ENCODE results near the gene SASS6. TPM values are rescaled to one million over a fixed set of nuclear protein-coding genes. Genes with fewer than 3 reads are reported as not detected.
"Not testable (repeated sequence)": the region's sequence is repeated elsewhere in the genome, so short reads cannot be mapped to it uniquely, and the experiment has no call there.

SASS6 gene
- polyA plus RNA-seq, 5 donors = 5.6 to 13.4 (median 9.7) TPM

DNA sequence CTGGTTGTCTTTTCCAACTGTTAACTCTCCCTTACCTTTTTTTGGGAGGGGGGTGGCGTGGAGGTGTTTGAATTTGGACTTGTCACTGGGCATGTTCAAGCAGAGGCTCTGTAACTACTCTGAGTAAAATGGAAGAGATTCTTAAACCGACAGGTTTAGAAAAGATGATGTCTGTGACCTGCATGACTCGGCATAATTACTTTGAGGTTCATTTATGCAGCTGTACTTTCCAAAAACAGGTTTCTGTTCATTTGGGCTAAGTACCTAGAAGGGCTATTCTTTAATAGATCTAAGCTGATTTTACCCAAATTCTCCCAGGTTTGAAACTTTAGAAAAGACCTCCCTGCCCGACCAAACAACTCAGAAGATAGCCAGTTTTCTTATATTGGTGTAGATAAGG lies 82.6 kb downstream of the SASS6 start:
- DNase-seq = no peak

DNA sequence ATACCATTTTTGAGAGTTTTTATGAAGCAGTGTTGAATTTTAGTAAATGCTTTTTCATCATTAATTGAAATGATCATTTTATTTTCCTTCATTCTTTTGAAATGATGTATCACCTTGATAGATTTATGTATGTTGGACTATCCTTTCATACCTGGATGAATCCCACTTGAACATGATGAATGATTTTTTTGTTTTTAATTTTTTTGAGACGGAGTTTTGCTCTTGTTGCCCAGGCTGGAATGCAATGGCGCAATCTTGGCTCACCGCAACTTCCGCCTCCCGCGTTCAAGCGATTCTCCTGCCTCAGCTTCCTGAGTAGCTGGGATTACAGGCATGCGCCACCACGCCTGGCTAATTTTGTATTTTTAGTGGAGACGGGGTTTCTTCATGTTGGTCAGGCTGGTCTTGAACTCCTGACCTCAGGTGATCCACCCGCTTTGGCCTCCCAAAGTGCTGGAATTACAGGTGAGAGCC lies 85.5 kb downstream of the SASS6 start:
- not testable (repeated sequence) for DNase-seq

DNA sequence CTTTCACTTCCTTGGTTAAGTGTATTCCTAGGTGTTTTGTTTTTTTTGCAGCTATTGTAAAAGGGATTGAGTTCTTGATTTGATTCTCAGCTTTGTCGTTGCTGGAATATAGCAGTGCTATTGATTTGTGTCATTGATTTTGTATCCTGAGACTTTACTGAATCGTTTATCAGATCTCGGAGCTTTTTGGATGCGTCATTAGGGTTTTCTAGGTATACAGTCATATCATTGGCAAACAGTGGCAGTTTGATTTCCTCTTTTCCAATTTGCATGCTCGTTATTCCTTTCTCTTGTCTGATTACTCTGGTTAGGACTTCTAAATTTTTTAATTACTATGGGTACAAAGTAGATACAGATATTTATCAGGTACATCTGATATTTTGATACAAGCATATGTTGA lies 87.5 kb downstream of the SASS6 start:
- no peak for DNase-seq

DNA sequence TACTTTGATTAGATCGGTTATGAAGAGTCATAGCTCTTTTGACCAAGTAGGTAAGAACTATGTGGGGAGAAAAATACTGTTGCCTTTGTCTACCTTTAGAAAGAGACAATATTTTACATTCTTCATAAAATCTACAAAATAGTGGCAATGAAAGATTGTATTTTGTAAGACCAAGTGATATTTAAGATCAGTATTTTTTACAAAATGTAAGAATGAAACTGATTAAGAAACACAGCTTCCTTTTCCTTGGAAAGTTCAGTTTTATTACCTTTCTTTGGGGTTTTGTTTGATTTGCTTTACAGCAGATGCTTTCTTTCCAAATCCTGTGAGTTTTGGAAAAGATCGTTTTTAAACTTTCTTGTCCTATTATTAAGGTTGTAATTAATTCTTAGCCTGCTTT lies 93.1 kb downstream of the SASS6 start:
- DNase-seq = no peak

DNA sequence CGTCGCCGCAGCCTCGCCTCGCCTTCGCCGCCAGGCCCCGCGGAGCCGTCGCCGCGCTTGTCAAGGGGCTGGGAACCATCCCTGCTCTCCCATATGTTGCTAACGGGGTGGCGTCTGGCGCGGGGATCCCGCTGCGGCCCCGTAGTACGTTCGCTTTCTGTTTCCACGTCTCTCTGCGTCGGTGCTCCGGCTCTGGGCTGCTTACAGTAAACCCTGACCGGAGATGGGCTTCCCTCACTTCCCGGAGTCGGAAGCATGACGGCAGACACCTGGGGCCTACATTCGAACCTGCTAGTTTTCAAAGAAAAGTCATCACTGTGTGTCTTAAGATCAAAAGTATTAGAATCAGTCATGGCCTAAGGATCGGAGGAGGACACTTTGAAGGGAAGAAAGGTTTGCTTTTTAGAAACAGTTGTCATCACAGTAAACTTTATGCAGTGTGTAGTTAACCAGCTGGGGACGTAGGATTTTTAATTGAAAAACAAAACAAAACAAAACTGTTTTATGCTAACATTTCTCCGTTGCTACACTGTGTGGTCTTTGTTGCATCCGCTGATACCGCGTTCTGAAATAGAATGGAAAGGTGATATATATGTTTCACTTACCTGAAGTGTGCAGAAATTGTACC lies 94.0 kb downstream of the SASS6 start:
- peak; percentile 73 to 74 for DNase-seq

DNA sequence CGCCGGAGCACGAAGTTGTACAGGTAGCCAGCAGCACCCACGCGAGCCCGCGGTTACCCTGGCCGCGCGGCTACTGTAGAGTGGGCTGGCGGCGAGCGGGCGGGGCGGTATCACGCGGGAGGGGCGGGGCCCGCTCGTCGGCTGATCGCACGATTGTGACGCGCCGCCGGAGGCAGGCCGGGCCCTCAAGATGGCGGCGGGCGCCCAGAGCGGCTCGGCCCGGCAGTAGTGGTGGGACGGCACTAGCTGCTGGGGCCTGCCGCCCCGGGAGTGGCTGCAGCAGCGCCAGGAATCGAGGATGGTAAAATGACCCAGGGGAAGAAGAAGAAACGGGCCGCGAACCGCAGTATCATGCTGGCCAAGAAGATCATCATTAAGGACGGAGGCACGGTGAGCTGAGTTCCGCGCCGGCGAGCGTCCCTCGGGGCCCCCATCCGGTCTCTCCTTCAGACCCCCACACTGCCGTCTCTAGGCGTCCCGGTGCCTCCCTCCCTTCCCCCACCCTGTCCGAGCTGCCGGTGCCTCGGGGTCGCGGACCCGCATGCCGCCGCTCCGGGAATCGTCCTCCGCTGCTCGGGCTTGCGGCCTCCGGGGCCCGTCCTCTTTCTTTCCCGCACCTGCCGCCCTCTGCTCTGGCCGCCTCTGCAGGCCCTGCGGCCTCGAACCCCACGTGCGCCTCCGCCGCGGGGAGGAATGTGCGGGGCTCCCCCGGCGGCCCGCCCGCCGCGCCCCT lies 94.6 kb downstream of the SASS6 start:
- DNase-seq = peak; percentile 89 to 91

DNA sequence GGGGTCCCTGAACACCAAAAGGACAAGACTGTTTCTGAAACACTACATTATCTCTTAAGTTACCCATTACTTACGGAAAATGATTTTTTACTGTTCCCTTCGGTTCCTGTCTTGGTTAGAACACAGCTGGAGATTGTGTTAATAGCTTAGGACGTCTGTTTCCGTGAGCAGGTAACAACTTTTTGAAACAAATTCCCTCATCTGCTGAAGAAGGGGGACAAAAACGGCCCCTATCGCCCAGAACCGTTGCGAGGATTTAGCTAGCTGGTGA lies 95.1 kb downstream of the SASS6 start:
- DNase-seq = no peak

DNA sequence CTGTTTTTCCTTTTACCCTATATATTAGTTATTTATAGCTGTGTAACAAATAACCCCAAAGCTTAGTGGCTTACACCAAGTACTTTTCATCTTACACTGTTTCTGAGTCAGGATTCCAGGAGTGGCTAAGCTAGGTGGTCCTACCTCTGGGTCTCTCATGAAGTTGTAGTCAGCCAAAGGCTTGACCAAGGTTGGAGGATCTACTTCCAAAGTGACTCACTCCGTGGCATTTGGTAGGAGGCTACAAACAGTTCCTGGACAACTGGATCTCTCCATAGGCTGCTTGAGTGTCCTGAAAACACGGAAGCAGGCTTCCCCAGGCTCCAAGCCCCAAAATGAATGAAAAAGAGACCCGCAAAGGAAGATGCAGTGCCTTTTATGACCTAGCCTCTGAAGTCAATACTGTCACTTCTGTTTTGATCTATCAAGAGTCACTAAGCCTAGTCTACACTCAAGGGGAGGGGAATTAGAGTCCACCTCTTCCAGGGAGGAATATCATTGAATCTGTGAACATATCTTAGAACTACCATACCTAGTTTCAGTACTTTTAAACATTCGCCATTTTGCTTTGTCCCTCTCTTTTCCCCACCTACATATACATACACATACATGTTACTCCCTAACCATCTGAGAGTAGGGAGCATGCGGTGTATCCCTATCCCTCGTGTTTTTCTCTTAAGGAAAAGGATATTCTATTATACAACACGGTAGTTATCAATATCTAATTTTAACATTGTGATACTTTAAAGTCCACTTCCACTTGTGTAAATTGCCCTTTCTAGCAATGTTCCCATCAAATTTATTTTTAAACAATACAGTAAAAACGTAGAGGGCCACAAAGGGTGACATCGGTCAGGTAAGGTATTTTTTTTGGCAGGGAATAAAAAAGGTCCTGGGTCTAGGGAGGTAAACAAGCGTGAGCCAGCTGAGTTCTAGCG lies 95.7 kb downstream of the SASS6 start:
- DNase-seq = peak; percentile 15 to 22

DNA sequence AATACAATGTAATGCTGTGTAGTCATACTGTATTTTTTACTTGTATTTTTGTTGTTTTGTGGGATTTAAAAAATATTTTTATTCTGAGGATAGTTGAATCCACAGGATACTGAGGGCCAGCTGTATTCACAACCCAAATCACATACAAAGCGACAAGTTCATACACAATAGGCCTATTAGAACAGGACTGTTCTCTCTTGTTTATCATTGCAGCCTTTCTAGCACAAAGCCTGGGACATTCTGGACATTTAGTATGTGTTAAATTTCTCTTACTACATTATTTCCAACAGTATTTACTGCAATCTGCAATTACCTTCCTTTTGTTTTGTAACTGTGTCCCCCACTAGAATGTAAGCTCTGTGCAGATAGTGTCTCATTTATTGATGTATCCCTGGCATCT lies 97.5 kb downstream of the SASS6 start:
- DNase-seq = no peak

DNA sequence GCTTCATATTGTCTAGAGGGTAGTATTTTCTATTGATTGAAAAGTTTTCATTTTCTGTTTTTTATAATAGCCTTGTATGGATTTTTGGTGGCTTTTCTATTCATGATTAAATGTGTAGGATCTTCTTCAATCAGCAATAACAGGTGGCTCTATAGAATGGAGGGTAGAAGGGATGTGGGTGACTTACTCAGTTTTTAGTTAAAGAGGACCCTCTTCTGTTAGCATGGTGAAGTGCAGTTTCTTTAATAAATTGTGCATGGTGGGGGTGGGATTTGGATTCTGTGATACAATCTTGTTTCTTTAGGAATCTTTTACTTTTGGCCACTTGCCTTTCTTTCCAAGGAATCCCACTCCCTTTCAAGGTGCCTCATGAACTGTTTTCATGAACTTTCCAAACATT lies 98.3 kb downstream of the SASS6 start:
- no peak for DNase-seq

Other genes starting within 250 kb of the SASS6 start
- 10 to 100 TPM; 20.7 to 41.3 (median 28.9) TPM for gene SLC35A3, start 162.9 kb downstream of the SASS6 start, polyA plus RNA-seq (ENCODE audit: insufficient read depth in 1 of 5, insufficient read length in 5 of 5, low replicate concordance in 1 of 5)
- gene TRMT13, start 233 bp upstream of the SASS6 start, polyA plus RNA-seq (ENCODE audit: insufficient read depth in 1 of 5, insufficient read length in 5 of 5, low replicate concordance in 1 of 5) = 10 to 100 TPM; 30.9 to 63.7 (median 48.5) TPM
- gene LRRC39, start 45.3 kb upstream of the SASS6 start, polyA plus RNA-seq (ENCODE audit: insufficient read depth in 1 of 5, insufficient read length in 5 of 5, low replicate concordance in 1 of 5) = 1 to 10 TPM; 3.7 to 8.0 (median 5.2) TPM
- gene DBT, start 116.9 kb upstream of the SASS6 start, polyA plus RNA-seq (ENCODE audit: insufficient read depth in 1 of 5, insufficient read length in 5 of 5, low replicate concordance in 1 of 5) = 10 to 100 TPM; 10.5 to 22.5 (median 20.2) TPM
- gene RTCA, start 133.3 kb upstream of the SASS6 start, polyA plus RNA-seq (ENCODE audit: insufficient read depth in 1 of 5, insufficient read length in 5 of 5, low replicate concordance in 1 of 5) = 10 to 100 TPM; 24.1 to 34.1 (median 29.6) TPM
- gene CDC14A, start 219.6 kb upstream of the SASS6 start, polyA plus RNA-seq (ENCODE audit: insufficient read depth in 1 of 5, insufficient read length in 5 of 5, low replicate concordance in 1 of 5) = 10 to 100 TPM; 11.6 to 16.4 (median 14.6) TPM